Measurements from ENCODE around the gene SIGLEC8.
"Not testable (repeated sequence)": the region's sequence is repeated elsewhere in the genome, so short reads cannot be mapped to it uniquely, and the experiment has no call there.

The SIGLEC8 gene

DNA sequence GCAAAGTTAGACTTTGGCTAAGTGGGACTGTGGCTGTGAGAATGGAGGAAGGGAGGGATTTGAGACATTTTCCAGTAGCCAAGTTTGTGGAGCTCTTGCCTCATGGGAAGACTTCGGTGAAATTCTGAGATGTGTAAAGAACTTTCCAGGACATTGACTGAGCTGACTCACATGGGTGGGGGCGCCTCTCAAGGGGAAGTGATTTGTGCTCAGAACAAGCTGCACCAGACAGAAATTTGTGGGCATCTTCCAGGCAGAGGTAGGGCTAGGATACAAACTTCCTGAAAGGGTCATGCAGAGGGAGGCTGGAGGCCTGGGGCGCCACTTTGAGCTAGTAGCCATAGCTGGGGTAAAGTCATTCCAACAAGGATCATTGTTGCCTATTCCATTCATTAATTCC lies 31.1 kb downstream of the SIGLEC8 start:
- TF ChIP-seq, protein P1, sequence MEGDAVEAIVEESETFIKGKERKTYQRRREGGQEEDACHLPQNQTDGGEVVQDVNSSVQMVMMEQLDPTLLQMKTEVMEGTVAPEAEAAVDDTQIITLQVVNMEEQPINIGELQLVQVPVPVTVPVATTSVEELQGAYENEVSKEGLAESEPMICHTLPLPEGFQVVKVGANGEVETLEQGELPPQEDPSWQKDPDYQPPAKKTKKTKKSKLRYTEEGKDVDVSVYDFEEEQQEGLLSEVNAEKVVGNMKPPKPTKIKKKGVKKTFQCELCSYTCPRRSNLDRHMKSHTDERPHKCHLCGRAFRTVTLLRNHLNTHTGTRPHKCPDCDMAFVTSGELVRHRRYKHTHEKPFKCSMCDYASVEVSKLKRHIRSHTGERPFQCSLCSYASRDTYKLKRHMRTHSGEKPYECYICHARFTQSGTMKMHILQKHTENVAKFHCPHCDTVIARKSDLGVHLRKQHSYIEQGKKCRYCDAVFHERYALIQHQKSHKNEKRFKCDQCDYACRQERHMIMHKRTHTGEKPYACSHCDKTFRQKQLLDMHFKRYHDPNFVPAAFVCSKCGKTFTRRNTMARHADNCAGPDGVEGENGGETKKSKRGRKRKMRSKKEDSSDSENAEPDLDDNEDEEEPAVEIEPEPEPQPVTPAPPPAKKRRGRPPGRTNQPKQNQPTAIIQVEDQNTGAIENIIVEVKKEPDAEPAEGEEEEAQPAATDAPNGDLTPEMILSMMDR (IDR thresholded peaks at IDR 0.05; ENCODE audit: low read depth, low read length) = no peak
- no peak overlapping the region for H3K4me3 ChIP-seq (ENCODE audit: low read depth, low read length)

GRCh38 chr19:51422053-51422448 lies 36.2 kb downstream of the SIGLEC8 start:
- TF ChIP-seq, protein P1 (IDR thresholded peaks at IDR 0.05; ENCODE audit: low read depth, low read length) = peak; percentile 95
- H3K4me3 ChIP-seq (ENCODE audit: low read depth, low read length) = no peak overlapping the region

- TF ChIP-seq, protein P1 (IDR thresholded peaks at IDR 0.05; ENCODE audit: low read depth, low read length) = no peak
- H3K4me3 ChIP-seq (ENCODE audit: low read depth, low read length) = no peak overlapping the region
These were observed 36.8 kb downstream of the SIGLEC8 start for GRCh38 chr19:51421229-51422052.

GRCh38 chr19:51420511-51420910 lies 37.7 kb downstream of the SIGLEC8 start:
- H3K4me3 ChIP-seq (ENCODE audit: low read depth, low read length) = not testable (repeated sequence)

DNA sequence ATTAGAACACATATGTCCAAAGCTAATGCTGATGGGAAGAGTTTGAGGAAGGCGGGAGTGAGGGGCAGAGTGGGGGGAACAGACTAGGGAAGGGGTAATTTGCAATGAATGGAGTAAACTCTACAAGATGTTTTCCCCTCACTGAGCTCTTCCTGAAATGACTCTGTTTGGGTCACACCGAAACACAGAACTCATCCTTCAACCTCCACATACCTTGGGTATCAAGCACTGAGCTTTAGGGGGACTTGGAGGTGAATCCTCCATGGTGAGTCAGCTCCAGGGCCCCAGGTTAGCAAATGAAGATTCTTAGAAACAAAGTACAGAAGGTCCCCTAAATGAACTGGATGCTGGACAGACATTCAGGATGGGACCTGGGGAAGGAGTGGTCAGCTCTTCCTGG lies 39.5 kb downstream of the SIGLEC8 start:
- no peak overlapping the region for H3K4me3 ChIP-seq (ENCODE audit: low read depth, low read length)
- TF ChIP-seq, protein P1 (IDR thresholded peaks at IDR 0.05; ENCODE audit: low read depth, low read length) = no peak

- H3K4me3 ChIP-seq (ENCODE audit: low read depth, low read length) = no peak overlapping the region
- TF ChIP-seq, protein P1 (IDR thresholded peaks at IDR 0.05; ENCODE audit: low read depth, low read length) = no peak
These were observed 40.5 kb downstream of the SIGLEC8 start for GRCh38 chr19:51417810-51418157.

GRCh38 chr19:51417107-51417809 lies 41.0 kb downstream of the SIGLEC8 start, which contains the start of gene SIGLEC10:
Gene SIGLEC10 (minus strand): TSS chr19:51417642. CDS start chr19:51417581, 61 bp downstream.
- no peak within 1 kb of the TSS for H3K4me3 ChIP-seq (ENCODE audit: low read depth, low read length)
- TF ChIP-seq, protein P1 (IDR thresholded peaks at IDR 0.05; ENCODE audit: low read depth, low read length) = no peak

DNA sequence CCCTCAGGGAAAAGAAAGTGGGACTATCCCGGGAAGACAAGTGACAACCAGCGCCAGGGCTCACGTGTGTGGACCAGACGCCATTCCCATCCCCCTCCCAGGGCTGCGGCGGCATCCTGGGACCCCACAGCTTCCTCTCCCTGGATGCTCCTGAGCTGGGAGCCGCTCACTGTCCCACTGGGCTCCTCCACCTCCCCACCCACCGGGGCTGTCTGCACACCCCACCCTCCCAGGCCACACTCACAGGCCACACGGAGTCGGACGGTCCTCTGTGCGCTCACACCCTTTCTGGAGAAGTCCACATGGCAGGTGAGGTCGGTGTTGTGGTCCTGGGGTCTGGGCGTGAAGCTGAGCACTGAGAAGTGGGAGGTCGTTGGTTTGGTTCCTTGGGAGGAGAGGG lies 41.8 kb downstream of the SIGLEC8 start:
- not testable (repeated sequence) for H3K4me3 ChIP-seq (ENCODE audit: low read depth, low read length)
